ENCODE measurements around the gene GNG7. TPM values are rescaled to one million over a fixed set of nuclear protein-coding genes. Genes with fewer than 3 reads are reported as not detected.

Gene GNG7
- polyA plus RNA-seq, 1 of the 3 experiments (the other 2 are of a cell fraction): 2.2 TPM

DNA sequence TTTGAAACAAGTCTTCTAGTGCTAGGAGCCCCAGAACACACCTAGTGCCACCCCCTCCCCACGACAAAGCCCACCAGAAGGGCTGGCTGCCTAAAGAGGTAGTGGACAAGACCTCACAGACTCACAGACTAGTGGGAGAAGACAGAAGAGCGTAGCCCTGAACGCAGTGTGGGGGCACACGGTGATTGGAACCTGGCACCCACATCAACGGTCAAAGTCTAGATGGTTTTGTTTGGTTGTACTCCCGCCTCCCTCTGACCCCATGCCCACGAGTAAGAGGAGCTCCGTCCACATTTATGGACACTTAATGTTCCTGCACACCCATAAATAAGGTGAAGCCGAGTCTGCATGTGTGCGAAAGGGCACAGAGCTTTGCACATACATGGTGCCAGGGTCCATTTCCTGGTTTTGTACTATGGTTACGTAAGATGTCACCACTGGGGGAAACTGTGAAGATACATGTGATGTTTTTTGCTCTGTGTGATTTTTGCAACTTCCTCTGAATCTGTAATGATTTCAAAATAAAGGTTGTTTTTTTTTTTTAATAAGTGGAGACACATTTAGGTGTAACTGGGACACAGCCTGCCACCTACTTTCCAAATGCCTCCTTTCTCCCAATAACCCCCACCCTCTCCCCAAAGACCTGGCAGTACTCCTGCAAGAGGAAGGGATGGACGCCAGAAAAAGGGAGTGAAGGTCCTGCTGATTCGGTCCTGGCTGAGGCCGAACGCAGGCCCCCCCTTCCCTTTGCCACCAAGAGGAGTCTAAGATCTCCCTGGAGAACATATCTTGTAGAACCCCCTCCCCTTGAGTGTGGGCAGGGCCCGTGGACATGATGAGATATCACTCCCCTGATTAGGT, 72.8 kb downstream of the GNG7 start (continued):
- no peak for TF ChIP-seq CHD2 (IDR thresholded peaks at IDR 0.05; ENCODE audit: low read length, partially characterized antibody)
- TF ChIP-seq JUND (IDR thresholded peaks at IDR 0.05): no peak
- no peak for TF ChIP-seq FOXM1 (IDR thresholded peaks at IDR 0.05; ENCODE audit: low read depth)
- no peak for TF ChIP-seq MEF2A (IDR thresholded peaks at IDR 0.05; ENCODE audit: borderline replicate concordance, low read depth)
- no peak for TF ChIP-seq NRF1 (IDR thresholded peaks at IDR 0.05; ENCODE audit: low read depth, low read length)
- no peak for TF ChIP-seq POLR2AphosphoS5 (IDR thresholded peaks at IDR 0.05; ENCODE audit: low read depth, low read length)

DNA sequence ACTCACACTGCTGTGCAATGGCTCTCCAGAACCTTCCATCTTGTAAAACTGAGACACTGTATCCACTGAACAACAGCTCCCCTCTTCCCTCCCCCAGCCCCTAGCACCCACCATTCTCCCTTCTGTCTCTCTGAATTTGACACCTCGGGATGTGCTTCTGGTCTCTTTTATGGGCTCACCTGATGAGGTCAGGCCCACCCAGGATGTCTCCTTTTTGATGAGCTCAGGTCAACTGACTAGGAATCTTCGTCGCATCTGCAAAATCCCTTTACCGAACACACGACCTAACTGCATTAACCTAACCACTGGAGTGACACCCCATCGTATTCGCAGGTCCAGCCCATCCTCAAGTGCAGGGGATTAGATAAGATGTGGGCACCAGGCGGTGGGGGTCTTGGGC, 73.9 kb downstream of the GNG7 start:
- ChIA-PET CTCF (interaction anchor here (1.3 to 14.0 kb wide), 3 partner anchors 8 to 20 kb away, joined by 4 to 116 read pairs (median 41); no protein-coding TSS in a partner anchor), POLR2A (no interaction called here)
- DNase-seq: no peak
- no peaks in the 10 kb centered on the region for H3K27me3 ChIP-seq (ENCODE audit: insufficient read depth)
- H3K36me3 ChIP-seq (replicated peaks in 1 of 2; ENCODE audit: control insufficient read depth in 1 of 2, insufficient read depth in 2 of 2, low read length in 1 of 2): no peaks in the 10 kb centered on the region
- H4K20me1 ChIP-seq (ENCODE audit: insufficient read depth): no peaks in the 10 kb centered on the region
- H3F3A ChIP-seq (replicated peaks; ENCODE audit: insufficient read depth): peaks cover 7% of the 10 kb centered on the region
- no peak for TF ChIP-seq MEF2A (IDR thresholded peaks at IDR 0.05; ENCODE audit: borderline replicate concordance, low read depth)
- no peak for TF ChIP-seq GABPA (IDR thresholded peaks at IDR 0.05; ENCODE audit: low read depth)
- no peak for TF ChIP-seq YY1 (IDR thresholded peaks at IDR 0.05; ENCODE audit: low read depth)
- TF ChIP-seq, protein P1, sequence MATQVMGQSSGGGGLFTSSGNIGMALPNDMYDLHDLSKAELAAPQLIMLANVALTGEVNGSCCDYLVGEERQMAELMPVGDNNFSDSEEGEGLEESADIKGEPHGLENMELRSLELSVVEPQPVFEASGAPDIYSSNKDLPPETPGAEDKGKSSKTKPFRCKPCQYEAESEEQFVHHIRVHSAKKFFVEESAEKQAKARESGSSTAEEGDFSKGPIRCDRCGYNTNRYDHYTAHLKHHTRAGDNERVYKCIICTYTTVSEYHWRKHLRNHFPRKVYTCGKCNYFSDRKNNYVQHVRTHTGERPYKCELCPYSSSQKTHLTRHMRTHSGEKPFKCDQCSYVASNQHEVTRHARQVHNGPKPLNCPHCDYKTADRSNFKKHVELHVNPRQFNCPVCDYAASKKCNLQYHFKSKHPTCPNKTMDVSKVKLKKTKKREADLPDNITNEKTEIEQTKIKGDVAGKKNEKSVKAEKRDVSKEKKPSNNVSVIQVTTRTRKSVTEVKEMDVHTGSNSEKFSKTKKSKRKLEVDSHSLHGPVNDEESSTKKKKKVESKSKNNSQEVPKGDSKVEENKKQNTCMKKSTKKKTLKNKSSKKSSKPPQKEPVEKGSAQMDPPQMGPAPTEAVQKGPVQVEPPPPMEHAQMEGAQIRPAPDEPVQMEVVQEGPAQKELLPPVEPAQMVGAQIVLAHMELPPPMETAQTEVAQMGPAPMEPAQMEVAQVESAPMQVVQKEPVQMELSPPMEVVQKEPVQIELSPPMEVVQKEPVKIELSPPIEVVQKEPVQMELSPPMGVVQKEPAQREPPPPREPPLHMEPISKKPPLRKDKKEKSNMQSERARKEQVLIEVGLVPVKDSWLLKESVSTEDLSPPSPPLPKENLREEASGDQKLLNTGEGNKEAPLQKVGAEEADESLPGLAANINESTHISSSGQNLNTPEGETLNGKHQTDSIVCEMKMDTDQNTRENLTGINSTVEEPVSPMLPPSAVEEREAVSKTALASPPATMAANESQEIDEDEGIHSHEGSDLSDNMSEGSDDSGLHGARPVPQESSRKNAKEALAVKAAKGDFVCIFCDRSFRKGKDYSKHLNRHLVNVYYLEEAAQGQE (IDR thresholded peaks at IDR 0.05; ENCODE audit: low read depth, low read length): no peak
- H3K4me1 ChIP-seq (ENCODE audit: control insufficient read depth in 1 of 2, insufficient read depth in 2 of 2, low read depth in 1 of 2, low read length in 1 of 2): peaks cover 4 to 5% of the 10 kb centered on the region in 2 experiments; a peak in 2 of 4 replicates
- no peaks in the 10 kb centered on the region for H3K9me2 ChIP-seq
- WGBS (ENCODE audit: low lambda C conversion rate): 77% methylated on average over 8 of the region's 8 CpGs
- H2AFZ ChIP-seq (ENCODE audit: low read depth): no peak overlapping the region
- H3K4me2 ChIP-seq: no peak overlapping the region
- no peaks in the 10 kb centered on the region for H3K79me2 ChIP-seq (ENCODE audit: insufficient read depth)
- no peak overlapping the region for H3K4me3 ChIP-seq (ENCODE audit: low read depth in 2 of 2, low read length in 1 of 2)
- H3K9me3 ChIP-seq: 0 out of 2 replicates have a peak, but pooled peaks cover 4% of the 10 kb centered on the region
- no peak overlapping the region for H3K9ac ChIP-seq
- no peak overlapping the region for H3K27ac ChIP-seq (ENCODE audit: low read depth in 2 of 2, low read length in 1 of 2)

DNA sequence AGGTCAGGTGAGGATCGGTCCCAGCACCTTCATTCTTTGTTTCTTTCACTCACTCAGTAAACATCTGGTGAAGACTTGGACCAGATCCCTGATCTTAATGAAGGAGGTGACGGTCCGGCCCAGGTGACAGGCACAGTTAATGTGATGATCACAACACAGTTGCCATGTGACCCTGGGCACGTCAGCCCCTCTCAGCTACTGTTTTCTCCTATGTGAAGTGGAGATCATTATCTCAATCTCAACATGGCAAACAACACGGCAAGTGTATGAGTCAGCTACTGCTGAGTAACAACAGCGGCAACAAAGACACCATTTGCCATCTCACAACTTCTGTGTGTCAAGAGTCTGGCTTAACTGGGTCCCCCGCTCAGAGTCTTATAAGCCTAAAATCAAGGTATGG, 74.6 kb downstream of the GNG7 start:
- no peak overlapping the region for H3K9ac ChIP-seq
- CTCF ChIA-PET: interaction anchor here (1.3 to 14.0 kb wide), 3 partner anchors 8 to 21 kb away, joined by 4 to 116 read pairs (median 41); no protein-coding TSS in a partner anchor
- no peaks in the 10 kb centered on the region for H3K36me3 ChIP-seq (replicated peaks in 1 of 2; ENCODE audit: control insufficient read depth in 1 of 2, insufficient read depth in 2 of 2, low read length in 1 of 2)

More for the DNA sequence above, 74.6 kb downstream of the GNG7 start:
- Histone ChIP-seq H3K9me2 (no peaks in the 10 kb centered on the region), H4K20me1 (ENCODE audit: insufficient read depth) (no peaks in the 10 kb centered on the region), H3K79me2 (ENCODE audit: insufficient read depth) (no peaks in the 10 kb centered on the region), H3F3A (replicated peaks; ENCODE audit: insufficient read depth) (peaks cover 7% of the 10 kb centered on the region), H3K4me2 (peak overlapping the region; percentile 68), H3K4me3 (ENCODE audit: low read depth in 2 of 2, low read length in 1 of 2) (no peak overlapping the region), H3K27ac (ENCODE audit: low read depth in 2 of 2, low read length in 1 of 2) (peak overlapping the region in 1 of 2 experiments; percentile 70; a peak in 2 of 4 replicates), H3K4me1 (ENCODE audit: control insufficient read depth in 1 of 2, insufficient read depth in 2 of 2, low read depth in 1 of 2, low read length in 1 of 2) (peaks cover 4 to 5% of the 10 kb centered on the region in 2 experiments; a peak in 2 of 4 replicates), H3K27me3 (ENCODE audit: insufficient read depth) (no peaks in the 10 kb centered on the region), H2AFZ (ENCODE audit: low read depth) (no peak overlapping the region), H3K9me3 (0 out of 2 replicates have a peak, but pooled peaks cover 4% of the 10 kb centered on the region)
- no peak for DNase-seq
- WGBS (ENCODE audit: low lambda C conversion rate): 41% methylated on average over 7 of the region's 7 CpGs
- POLR2A ChIA-PET: interaction anchor here (0.5 kb wide), 1 partner anchor 156 kb away, joined by 3 read pairs; no protein-coding TSS in a partner anchor
- no peak for TF ChIP-seq NFIC (IDR thresholded peaks at IDR 0.05; ENCODE audit: borderline replicate concordance)
- no peak for TF ChIP-seq SMC3 (IDR thresholded peaks at IDR 0.05; ENCODE audit: low read depth, low read length)
